Astrocyte (in vitro differentiated cells and primary cell): ENCODE results near the gene FRMD4A. TPM values are rescaled to one million over a fixed set of nuclear protein-coding genes. Genes with fewer than 3 reads are reported as not detected.

Source experiments
- DNase-seq: peaks from one replicate; pipeline ENCODE4 v3.0.0-alpha.2; 2010; ENCODE audit warnings: low read depth
- FAIRE-seq: peaks from 2 replicates; lab custom pipeline; 2011; peaks lifted over from hg19 to GRCh38; lab: Jason Lieb, UNC
- H2AFZ ChIP-seq: 2 replicates; pipeline ENCODE4 v1.6.0; 2012; ENCODE audit warnings: low read depth, low read length, inconsistent platforms
- H3K27ac ChIP-seq: 2 replicates; pipeline ENCODE4 v1.5.1; 2011; ENCODE audit warnings: low read depth, low read length, inconsistent platforms
- H3K27me3 ChIP-seq: 2 replicates; pipeline ENCODE4 v1.6.0; 2011; ENCODE audit warnings: low read length, inconsistent platforms; ENCODE audit not compliant: insufficient read depth
- H3K36me3 ChIP-seq: 2 replicates; pipeline ENCODE4 v1.5.1; 2011; ENCODE audit warnings: low read length, inconsistent platforms; ENCODE audit not compliant: insufficient read depth
- H3K4me1 ChIP-seq: 2 replicates; pipeline ENCODE4 v1.5.1; 2011; ENCODE audit warnings: low read length, inconsistent platforms; ENCODE audit not compliant: insufficient read depth
- H3K4me2 ChIP-seq: 2 replicates; pipeline ENCODE4 v1.6.0; 2012; ENCODE audit warnings: low read length, inconsistent platforms
- H3K4me3 ChIP-seq: 2 replicates; pipeline ENCODE4 v1.5.1; 2011; ENCODE audit warnings: low read depth, mild to moderate bottlenecking, low read length, inconsistent platforms; ENCODE audit not compliant: insufficient read depth
- H3K79me2 ChIP-seq: 2 replicates; pipeline ENCODE4 v1.6.0; 2012; ENCODE audit warnings: mild to moderate bottlenecking, low read length, inconsistent platforms; ENCODE audit not compliant: insufficient read depth
- H3K9ac ChIP-seq: 2 replicates; pipeline ENCODE4 v1.6.0; 2012; ENCODE audit warnings: mild to moderate bottlenecking, low read length, inconsistent platforms
- H3K9me3 ChIP-seq: 2 replicates; pipeline ENCODE4 v1.5.1; 2012; ENCODE audit warnings: low read depth, mild to moderate bottlenecking, low read length, inconsistent platforms; ENCODE audit not compliant: insufficient read depth
- H4K20me1 ChIP-seq: 2 replicates; pipeline ENCODE4 v1.6.0; 2012; ENCODE audit warnings: low read length, inconsistent platforms; ENCODE audit not compliant: insufficient read depth
- H3K27ac Mint-ChIP-seq: one replicate; pipeline ENCODE4 v1.8.0; 2021; ENCODE audit warnings: mild to moderate bottlenecking, mixed read lengths; ENCODE audit not compliant: unreplicated experiment
- H3K27me3 Mint-ChIP-seq: one replicate; pipeline ENCODE4 v1.8.0; 2021; ENCODE audit warnings: low read depth, mixed read lengths; ENCODE audit not compliant: unreplicated experiment
- H3K36me3 Mint-ChIP-seq: one replicate; pipeline ENCODE4 v1.8.0; 2021; ENCODE audit warnings: low read depth, mixed read lengths; ENCODE audit not compliant: unreplicated experiment
- H3K4me1 Mint-ChIP-seq: one replicate; pipeline ENCODE4 v1.8.0; 2021; ENCODE audit warnings: low read depth, mixed read lengths; ENCODE audit not compliant: unreplicated experiment
- H3K4me3 Mint-ChIP-seq: one replicate; pipeline ENCODE4 v1.8.0; 2021; ENCODE audit warnings: mild to moderate bottlenecking, moderate library complexity, mixed read lengths; ENCODE audit not compliant: unreplicated experiment
- H3K9me3 Mint-ChIP-seq: one replicate; pipeline ENCODE4 v1.8.0; 2021; ENCODE audit warnings: mild to moderate bottlenecking, mixed read lengths; ENCODE audit not compliant: unreplicated experiment
- CTCF ChIP-seq: IDR thresholded peaks from 2 replicates; pipeline ENCODE4 v1.5.1; 2011; ENCODE audit warnings: low read depth, mild to moderate bottlenecking, inconsistent platforms, low read length, moderate library complexity; ENCODE audit not compliant: insufficient read depth
- EZH2 ChIP-seq: IDR thresholded peaks from 2 replicates; pipeline ENCODE4 v1.6.1; 2012; ENCODE audit warnings: mild to moderate bottlenecking, low read length, inconsistent platforms; ENCODE audit not compliant: insufficient read depth
- total RNA-seq: library from RNA; stranded (reverse); gene quantifications from 2 replicates; pipeline ENCODE4 v1.2.1, GENCODE V29; 2021

Gene FRMD4A
- total RNA-seq, 1 donor from 2014 or later, result 82.5 TPM

GRCh38 chr10:13844651-13845050, 486.1 kb downstream of the FRMD4A start:
- no peaks in the 10 kb centered on the region for H3K27me3 ChIP-seq
- TF ChIP-seq EZH2 (no peak), CTCF (no peak)
- peaks cover 88% of the 10 kb centered on the region for H3K79me2 ChIP-seq
- no peaks in the 10 kb centered on the region for H3K9me3 ChIP-seq
- H4K20me1 ChIP-seq, result no peaks in the 10 kb centered on the region
- no peak overlapping the region for H2AFZ ChIP-seq
- no peaks in the 10 kb centered on the region for H3K27me3 Mint-ChIP-seq
- H3K36me3 Mint-ChIP-seq, result peaks cover 4% of the 10 kb centered on the region
- peak overlapping the region; percentile 2 for H3K4me2 ChIP-seq
- peak; percentile 70 for FAIRE-seq
- H3K4me1 Mint-ChIP-seq, result peaks cover 42% of the 10 kb centered on the region
- H3K27ac ChIP-seq, result peak overlapping the region; percentile 63
- peak; percentile 32 for DNase-seq
- peaks cover 5% of the 10 kb centered on the region for H3K9me3 Mint-ChIP-seq
- peak overlapping the region; percentile 12 for H3K9ac ChIP-seq
- no peak overlapping the region for H3K4me3 Mint-ChIP-seq
- H3K27ac Mint-ChIP-seq, result peak overlapping the region; percentile 4
- H3K36me3 ChIP-seq, result peaks cover 6% of the 10 kb centered on the region
- H3K4me3 ChIP-seq, result no peak overlapping the region
- H3K4me1 ChIP-seq, result peaks cover 19% of the 10 kb centered on the region

GRCh38 chr10:13842117-13842516, 488.6 kb downstream of the FRMD4A start:
- no peak overlapping the region for H3K4me2 ChIP-seq
- H3K79me2 ChIP-seq, result peaks cover 88% of the 10 kb centered on the region
- peaks cover 13% of the 10 kb centered on the region for H3K36me3 Mint-ChIP-seq
- no peak overlapping the region for H3K27ac ChIP-seq
- no peaks in the 10 kb centered on the region for H3K9me3 ChIP-seq
- H3K4me3 Mint-ChIP-seq, result no peak overlapping the region
- no peak for DNase-seq
- peaks cover 5% of the 10 kb centered on the region for H3K9me3 Mint-ChIP-seq
- no peak for TF ChIP-seq EZH2
- TF ChIP-seq CTCF, result no peak
- peaks cover 23% of the 10 kb centered on the region for H3K4me1 ChIP-seq
- H3K36me3 ChIP-seq, result peaks cover 6% of the 10 kb centered on the region
- no peaks in the 10 kb centered on the region for H3K27me3 ChIP-seq
- H3K27ac Mint-ChIP-seq, result no peak overlapping the region
- no peak overlapping the region for H3K9ac ChIP-seq
- no peak overlapping the region for H2AFZ ChIP-seq
- H3K4me1 Mint-ChIP-seq, result peaks cover 56% of the 10 kb centered on the region
- FAIRE-seq, result no peak
- H4K20me1 ChIP-seq, result no peaks in the 10 kb centered on the region
- no peak overlapping the region for H3K4me3 ChIP-seq
- no peaks in the 10 kb centered on the region for H3K27me3 Mint-ChIP-seq

DNA sequence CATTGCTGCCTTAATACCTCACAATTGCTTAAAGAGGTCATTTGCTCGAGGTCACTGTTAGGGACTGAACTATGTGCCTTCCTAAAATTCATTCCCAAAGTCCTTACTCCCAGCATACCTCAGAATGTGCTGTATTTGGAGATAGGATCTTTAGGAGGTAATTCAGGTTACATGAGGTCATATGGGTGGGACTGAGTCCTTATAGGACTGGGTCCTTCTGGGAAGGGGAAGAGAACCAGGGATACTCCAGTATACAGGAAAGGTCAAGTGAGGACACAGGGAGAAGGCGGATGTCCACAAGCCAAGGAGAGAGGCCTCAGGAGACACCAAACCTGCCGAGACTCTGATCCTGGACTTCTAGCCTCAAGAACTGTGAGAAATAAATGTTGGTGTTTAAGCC, 490.7 kb downstream of the FRMD4A start:
- H3K27me3 ChIP-seq, result no peaks in the 10 kb centered on the region
- peak overlapping the region; percentile 85 for H3K27ac Mint-ChIP-seq
- H3K4me1 Mint-ChIP-seq, result peaks cover 53% of the 10 kb centered on the region
- no peaks in the 10 kb centered on the region for H3K36me3 ChIP-seq
- H3K4me2 ChIP-seq, result peak overlapping the region; percentile 45
- H4K20me1 ChIP-seq, result peaks cover under 1% of the 10 kb centered on the region
- H3K9me3 Mint-ChIP-seq, result peaks cover 3% of the 10 kb centered on the region
- no peak for DNase-seq
- H3K4me1 ChIP-seq, result peaks cover 24% of the 10 kb centered on the region
- H3K36me3 Mint-ChIP-seq, result peaks cover 14% of the 10 kb centered on the region
- H2AFZ ChIP-seq, result no peak overlapping the region
- FAIRE-seq, result no peak
- H3K27me3 Mint-ChIP-seq, result no peaks in the 10 kb centered on the region
- no peaks in the 10 kb centered on the region for H3K9me3 ChIP-seq
- peak overlapping the region; percentile 77 for H3K9ac ChIP-seq
- TF ChIP-seq EZH2 (no peak), CTCF (no peak)
- H3K4me3 ChIP-seq, result no peak overlapping the region
- peaks cover 85% of the 10 kb centered on the region for H3K79me2 ChIP-seq
- peak overlapping the region; percentile 85 for H3K27ac ChIP-seq
- H3K4me3 Mint-ChIP-seq, result no peak overlapping the region
